COLO668 (cell line): ENCODE results near the gene POC1B.

Source experiments
- DNase-seq: peaks from one replicate; lab custom pipeline; 2025; ENCODE audit not compliant: unreplicated experiment; lab: John Stamatoyannopoulos, UW

Gene POC1B

DNA sequence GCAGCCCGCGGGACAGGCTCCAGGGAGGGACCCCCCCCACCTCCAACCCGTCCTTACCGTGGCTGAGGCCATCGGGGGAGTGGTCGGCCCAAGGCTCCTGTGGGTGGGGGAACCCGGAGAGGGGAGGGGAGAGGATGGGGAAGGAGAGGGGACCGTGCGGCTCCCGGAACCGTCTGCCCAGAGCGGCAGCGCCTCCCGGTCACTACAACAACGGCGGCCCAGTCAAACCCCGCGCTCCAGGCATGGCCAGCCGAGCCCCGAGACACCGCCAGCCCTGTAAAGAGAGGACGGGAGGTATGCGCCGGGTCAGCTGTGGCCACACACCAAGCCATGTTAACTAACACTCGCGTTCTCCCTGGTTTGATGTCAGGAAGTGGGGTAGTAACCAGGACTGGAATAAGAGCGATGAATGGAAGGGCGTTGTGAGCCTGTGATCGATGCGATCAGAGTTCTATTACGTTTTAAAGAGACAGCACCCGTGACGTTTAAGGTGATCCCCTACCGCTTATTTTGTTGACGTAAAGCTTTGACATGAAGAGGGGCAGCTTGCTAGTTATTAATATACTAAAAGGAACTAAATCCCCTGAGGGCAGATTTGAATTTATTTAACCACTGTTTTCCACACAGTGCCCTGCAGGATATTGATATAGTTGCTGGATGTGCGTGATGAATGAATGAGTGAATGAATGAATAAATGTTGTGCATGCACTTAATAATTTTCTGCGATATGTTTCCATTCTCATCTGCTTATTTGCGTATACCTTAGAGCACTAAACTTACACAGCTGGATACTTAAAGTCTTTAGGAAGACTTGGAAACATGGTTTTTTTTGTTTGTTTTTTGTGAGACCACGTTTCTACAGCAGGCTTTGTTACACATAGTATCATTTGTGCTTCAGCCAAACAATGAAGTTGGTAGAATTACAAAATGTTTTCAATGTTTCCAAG is at the start of gene POC1B:
TSS of gene POC1B (minus strand) at position 224 of the 947 bp plus-strand sequence. CDS start at position 72, 152 bp downstream.
- DNase-seq: peak; percentile 89

DNA sequence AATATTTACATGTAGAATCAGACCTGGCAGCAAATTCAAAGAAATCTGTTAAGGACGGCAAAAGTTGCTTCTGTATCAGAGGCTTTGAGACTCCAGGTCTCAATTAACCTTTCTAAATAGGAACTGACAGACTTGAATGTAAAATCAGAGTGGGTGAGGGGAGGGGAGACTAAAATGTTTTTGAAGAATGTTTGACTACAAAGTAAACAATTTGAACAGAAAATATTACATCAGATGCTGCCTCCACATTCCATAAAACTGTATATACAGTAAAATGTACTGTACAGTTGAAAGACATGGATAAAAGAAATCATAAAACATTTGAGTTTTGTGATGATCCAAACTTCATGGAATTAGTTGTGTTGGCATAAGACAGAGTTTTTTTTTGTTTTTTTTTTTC is 49.5 kb upstream of the POC1B start:
- DNase-seq: no peak

DNA sequence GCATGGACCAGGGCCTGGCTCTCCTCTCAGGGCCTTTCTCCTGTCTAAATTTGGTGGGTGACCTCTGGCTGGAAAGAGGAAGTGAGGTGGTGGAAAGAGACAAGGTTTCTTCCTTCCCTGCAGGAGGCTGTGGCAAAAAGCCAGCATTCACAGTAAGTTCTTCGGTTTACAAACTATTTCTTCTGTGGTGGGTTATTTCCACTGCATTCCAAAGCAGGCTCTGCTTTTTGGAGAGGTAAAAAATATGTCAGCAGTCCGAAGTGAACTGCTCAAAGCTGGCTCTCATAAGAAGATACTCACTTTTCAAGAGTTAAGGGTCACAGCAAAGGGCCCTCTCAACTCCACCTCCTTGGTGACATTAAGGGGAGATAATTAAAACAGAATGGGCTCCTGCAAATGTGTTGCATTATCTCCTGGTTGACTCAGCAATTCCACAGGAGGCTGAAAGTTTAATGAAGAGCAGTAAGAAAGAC is 48.9 kb upstream of the POC1B start:
- no peak for DNase-seq

DNA sequence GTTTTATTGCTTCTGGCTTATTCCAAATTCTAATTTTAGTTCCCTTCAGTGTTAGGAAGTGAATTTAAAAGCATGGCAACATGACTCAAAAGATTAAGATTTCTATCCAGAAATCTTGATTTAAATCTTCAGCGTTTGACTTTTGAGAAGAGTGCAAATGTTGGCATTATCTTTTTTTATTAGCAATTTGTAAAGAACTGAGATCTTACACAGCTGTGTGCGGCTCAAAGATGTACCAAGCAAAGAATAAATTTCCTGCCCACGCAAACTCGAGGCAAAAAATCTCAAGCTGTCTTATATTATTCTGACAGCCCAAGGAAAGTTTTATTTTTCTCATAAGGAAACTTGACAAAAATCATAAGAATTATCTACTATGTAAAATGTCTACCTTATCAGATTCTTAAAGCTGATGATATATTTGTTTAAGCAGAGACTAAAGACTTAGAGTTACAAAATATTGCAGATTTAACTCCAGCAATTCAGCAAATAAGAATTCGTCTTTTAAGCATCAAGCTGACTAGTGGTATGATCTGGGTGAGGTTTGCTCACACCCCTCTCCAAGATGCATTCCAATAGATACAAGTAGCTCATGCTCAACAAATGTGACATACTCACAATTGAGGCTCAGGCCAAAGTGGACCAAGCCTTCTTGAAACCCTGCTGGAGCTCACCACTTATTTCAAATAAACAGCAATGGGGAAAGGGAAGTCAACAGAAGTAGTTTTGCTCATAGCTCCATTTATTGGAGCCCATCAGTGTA is 47.4 kb upstream of the POC1B start:
- no peak for DNase-seq

DNA sequence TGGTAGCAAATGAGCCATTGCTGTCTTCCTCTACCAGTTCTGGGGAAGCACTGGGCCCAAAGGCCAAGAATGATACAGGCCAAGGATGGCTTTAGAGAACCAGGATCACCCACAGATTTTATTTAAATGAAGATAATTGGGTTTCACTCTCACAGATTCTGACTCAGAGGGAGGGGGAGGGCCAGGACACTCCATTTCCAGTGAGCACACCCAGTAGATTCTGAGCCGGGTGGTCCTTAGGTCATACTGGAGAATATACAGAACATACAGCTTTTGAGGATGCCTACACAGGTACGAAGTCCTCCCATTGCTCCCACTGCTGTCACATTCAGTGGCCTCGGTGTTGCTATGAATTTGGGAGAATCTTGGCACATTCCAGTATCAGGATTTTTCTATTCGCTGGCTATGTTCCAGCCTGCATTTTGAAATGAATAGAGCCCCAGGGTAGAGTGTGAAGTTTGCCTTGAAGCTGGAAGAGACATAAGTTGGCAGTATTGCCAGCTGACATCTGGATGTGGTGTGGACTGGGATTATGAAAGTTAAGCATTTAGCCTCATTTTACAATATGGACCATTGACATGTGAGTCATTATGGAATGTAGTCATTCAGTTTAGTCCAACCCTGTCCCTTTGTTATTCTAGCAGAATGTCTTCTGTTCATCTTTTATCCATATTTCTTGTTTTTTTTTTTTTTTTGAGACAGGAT is 45.8 kb upstream of the POC1B start:
- no peak for DNase-seq

DNA sequence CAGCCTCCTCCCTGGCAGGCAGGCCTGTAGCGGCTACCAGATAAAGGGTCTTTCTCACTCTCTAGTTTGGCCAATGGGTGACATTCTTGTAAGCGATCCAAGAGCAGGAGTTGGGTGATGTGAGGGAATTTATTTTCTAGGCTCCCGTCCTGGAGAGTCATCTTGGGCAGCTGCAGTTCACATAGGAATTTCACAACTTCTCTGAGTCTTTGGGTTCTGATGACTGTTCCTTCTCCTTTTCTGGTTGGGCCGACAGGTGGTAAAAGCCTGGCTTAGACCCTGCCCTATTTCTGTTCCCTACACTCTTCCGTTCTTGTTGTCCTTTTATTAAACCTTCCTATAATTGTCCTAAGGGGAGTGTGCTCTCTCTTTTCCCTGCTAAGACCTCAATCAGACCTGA is 42.6 kb upstream of the POC1B start:
- DNase-seq: no peak

DNA sequence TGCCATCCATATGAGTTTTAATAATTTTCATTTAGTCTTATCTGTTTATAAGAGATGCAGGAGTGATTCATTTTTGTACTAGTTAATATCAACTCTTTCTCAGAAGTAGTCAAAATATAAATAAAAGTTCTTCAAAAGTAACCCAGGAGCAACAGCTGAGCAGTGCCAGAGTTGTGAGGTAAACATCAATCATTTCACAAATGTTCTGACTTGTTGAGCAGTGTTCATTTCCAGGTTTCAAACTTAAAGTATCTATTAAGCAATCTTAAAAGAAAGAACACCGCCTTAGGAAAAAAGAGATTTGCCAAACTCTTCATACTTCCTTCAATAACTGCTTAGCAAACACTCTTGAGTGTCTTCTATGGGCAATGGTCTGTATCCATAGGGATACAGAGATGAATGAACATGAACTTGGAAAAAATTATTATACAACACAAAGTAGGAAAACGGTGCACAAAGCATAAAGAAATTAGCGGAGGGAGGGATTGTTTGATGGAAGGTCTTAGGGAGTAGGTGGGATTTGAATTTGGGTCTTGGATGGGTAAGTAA is 41.9 kb upstream of the POC1B start:
- DNase-seq: no peak

DNA sequence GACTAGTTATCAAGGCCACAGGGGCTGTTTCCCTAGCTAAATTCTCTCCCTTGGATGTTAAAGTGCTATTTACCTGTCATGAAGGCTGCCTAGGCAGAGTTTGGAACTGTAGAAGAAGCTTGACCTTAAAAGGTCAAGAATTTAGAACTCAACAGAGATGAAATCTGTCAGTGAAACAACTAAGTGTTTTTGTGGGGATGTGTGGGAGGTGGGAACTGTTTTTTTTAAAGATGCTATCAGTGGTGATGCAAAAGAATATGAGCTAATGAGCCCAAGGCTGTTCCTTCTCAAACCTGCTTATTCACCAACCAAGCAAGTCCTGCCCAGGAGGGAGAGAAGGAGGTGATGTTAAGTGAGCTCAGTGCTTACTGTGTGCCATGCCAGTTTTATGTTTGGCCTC is 40.8 kb upstream of the POC1B start:
- no peak for DNase-seq

- no peak for DNase-seq
Observed at GRCh38 chr12:89565002-89565401, 39.2 kb upstream of the POC1B start.

GRCh38 chr12:89559753-89560152 is 33.9 kb upstream of the POC1B start:
- DNase-seq: no peak

DNA sequence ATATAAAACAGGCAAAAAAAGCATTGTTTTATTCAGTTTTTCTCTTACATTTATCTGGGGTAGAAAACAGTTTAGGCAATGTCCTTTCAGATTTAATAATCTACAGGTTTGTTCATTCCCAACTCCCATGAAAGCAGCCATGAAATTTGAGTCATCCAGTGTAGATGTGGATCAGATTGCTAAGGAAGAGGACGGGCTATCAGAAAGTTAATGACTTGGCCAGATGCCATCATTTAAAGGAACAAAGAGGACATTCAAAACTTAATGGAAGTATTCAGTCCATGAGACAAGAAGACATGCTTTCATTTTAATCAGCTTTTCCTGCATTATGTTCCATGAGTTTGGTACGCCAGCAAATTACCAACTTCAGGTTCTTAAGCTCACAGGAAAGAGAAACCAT is 31.1 kb upstream of the POC1B start:
- no peak for DNase-seq

DNA sequence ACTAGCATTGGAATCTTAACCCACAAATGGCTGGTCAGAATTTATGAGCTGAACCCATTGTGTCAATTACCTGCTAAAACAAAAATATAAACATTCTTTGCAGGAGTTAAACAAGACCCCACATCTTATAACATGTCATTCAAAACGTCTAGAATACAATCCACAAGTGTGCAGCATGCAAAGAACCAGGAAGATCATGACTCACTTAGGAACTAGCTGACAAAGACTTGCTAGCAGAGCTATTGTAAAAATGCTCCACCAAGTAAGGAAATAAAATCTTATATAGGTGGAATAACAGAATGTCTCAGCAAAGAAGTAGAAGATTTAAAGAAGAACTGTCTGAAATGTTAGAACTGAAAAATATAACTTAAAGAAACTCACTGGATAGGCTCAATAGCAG is 26.5 kb upstream of the POC1B start:
- no peak for DNase-seq

DNA sequence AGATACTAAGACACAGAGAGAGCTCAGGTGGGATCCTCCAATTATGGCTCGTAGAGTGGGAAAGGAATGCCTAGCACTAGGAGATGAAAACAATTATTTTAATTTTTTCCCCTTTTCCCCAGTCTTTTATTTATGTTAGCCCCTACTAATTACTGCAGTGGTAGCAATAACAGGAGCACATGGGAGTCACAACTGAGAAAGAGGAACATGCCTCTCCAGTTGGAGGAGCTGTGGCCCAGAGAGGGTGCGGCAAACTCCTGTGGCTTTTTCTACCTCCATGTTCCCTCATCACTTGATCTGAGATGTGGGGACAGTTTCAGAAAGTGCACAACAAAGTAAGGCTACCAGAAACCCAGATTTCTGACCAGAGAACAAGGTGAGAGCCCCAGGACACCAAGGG is 25.9 kb upstream of the POC1B start:
- DNase-seq: no peak

- DNase-seq: no peak
Observed at GRCh38 chr12:89547101-89547500, 21.3 kb upstream of the POC1B start.

- DNase-seq: no peak
Observed at GRCh38 chr12:89546151-89546550, 20.3 kb upstream of the POC1B start.

DNA sequence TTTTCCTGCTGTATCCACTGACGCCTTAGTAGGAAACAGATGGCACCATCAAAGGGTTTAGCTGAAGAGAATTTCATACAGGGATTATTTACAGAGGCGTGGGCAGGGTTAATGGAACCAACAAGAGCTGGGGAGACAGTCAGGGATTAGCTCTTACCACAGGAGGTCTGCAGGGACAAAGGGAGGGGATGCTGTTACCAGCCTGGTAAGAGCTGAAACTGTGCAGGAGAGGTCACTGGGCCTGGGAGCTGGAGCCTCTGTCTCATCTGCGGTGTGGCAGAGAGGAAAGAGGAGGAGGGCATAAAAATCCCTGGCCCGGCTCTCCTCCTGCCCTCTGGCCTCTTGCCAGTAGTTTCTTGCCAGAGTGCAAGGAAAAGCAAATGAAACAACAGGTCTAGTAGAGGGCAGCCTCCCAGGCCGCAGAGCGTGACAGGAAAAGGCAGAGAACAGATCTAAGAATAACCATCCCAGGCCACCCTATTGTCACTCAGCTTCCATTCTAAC is 18.9 kb upstream of the POC1B start:
- peak; percentile 67 for DNase-seq

DNA sequence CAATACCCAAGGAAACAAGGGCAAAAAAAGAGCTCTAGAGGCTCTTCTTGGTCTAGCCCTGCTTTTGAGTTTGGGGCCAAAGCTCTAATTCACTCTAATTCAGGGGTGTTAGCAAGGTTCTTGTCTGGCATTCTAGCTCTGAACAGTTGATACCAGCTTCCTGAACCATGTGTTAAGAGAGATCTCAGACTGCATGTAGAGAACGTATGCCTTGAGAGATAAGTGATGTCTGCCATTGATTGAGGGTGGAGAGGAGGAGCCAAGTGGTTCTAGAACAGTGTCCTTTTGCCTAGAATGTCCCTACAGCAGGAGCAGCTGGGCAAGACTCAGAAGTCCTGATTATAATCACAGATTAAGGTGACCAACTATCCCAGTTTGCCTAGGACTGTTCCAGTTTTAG is 18.2 kb upstream of the POC1B start:
- no peak for DNase-seq

DNA sequence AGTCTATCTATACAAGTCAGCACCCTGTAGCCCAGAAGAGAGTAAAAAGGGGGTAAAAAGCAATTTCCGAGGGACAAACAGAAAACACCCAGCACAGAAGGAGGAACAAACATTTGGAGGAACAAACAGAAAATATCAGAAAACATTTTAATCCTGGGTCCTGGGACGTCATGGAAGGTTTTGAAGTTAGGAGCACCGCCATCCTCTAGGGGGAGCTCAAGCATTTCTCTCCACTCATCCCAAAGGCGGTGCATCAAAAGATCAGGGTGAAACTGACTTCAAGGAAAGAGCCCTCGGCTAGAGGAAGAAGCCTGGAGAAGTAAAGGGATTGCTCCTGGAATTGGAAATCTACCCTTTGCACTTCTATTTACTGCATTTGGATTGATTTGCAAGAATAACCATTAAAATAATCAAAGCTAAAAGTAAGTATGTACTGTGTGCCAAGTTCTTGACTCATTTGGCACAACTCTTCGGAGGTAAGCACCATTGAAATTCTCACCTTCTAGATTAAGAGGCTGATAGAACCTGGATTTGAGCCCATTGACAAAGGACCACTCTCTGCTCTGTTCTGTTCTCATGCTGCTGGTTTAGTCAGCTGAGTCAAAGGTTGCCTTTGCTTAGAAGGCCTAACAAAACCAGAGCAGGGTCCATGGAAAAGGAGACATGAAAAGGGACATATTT is 17.2 kb upstream of the POC1B start:
- peak; percentile 62 for DNase-seq

- no peak for DNase-seq
Observed at GRCh38 chr12:89542236-89542635, 16.4 kb upstream of the POC1B start.

DNA sequence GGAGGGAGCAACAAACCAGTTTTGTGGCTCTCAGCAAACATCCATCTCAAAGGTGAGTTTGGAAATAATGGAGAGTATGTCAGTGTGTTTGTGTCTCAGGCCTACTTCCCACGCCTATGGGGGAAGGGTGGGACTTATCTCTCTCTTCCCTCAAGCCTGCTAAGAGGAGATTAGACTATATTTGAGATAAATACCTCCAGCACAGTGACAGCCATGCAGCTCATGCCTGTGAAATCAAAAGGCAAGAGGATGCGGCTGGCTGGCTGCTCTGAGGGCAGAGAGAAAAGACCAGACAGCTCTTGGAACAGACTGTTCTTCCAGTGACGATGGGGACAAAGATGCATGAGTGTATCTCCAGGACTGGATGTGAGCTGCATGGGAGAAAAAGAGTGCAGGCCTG is 14.7 kb upstream of the POC1B start:
- no peak for DNase-seq
